B cell (primary cell): Measurements from ENCODE around the gene PARD3B. TPM values are rescaled to one million over a fixed set of nuclear protein-coding genes. Genes with fewer than 3 reads are reported as not detected.

ENCODE experiments used
- ATAC-seq: fragments of 200-7000 bp; cut with Tn5 transposase; one replicate; pipeline ENCODE4 v1.10.0; 2021; ENCODE audit warnings: low read depth, mild to moderate bottlenecking, moderate number of reproducible peaks, moderate library complexity
- CTCF ChIA-PET: fragments of 350-600 bp; sonication (Branson Sonifier 250); formaldehyde crosslinking; loops from one replicate; lab custom pipeline; 2021; ENCODE audit warnings: antibody characterized with exemption, inconsistent platforms; lab: Charles Lee
- POLR2A ChIA-PET: fragments of 350-600 bp; sonication (Branson Sonifier 250); formaldehyde crosslinking; loops from one replicate; lab custom pipeline; 2021; ENCODE audit warnings: antibody characterized with exemption; lab: Charles Lee
- DNase-seq: peaks from one replicate; pipeline ENCODE4 v3.0.0; 2013
- H2AFZ ChIP-seq: 2 replicates; pipeline ENCODE4 v1.6.1; 2012; ENCODE audit warnings: mild to moderate bottlenecking, low read depth, low read length; ENCODE audit not compliant: insufficient read depth, poor library complexity, severe bottlenecking
- H3K27ac ChIP-seq, 2 donors: 1 replicate in 1 of 2; 2 replicates in 1 of 2; pipeline ENCODE4 v1.5.1; 2012 to 2013; ENCODE audit warnings: low read length in 2 of 2, mild to moderate bottlenecking in 2 of 2, moderate library complexity in 1 of 2
- H3K27me3 ChIP-seq, 4 experiments: fragments of 200-600 bp in 1 of 4; sonication (generic) in 1 of 4; replicated peaks in 1 of 4; 1 replicate in 2 of 4; 2 replicates in 2 of 4; pipeline versions ENCODE4 v1.6.1 to v1.7.0; 2013 to 2016; ENCODE audit warnings: low read length in 3 of 4, mild to moderate bottlenecking in 2 of 4, mixed read lengths in 1 of 4, moderate library complexity in 1 of 4; ENCODE audit not compliant: insufficient read depth in 4 of 4, control insufficient read depth in 3 of 4; ENCODE audit errors: control extremely low read depth in 1 of 4
- H3K36me3 ChIP-seq, 2 experiments: replicated peaks in 1 of 2; 1 replicate in 1 of 2; 2 replicates in 1 of 2; pipeline versions ENCODE4 v1.6.1 to v1.7.1; 2013; ENCODE audit warnings: low read length in 1 of 2; ENCODE audit not compliant: insufficient read depth in 2 of 2, control insufficient read depth in 1 of 2; ENCODE audit errors: control extremely low read depth in 1 of 2, extremely low read depth in 1 of 2
- H3K4me1 ChIP-seq, 2 donors: fragments of 200-600 bp in 1 of 2; sonication (generic) in 1 of 2; 1 replicate in 1 of 2; 2 replicates in 1 of 2; pipeline versions ENCODE4 v1.5.1 to v1.6.1; 2013 to 2017; ENCODE audit warnings: low read length in 2 of 2; ENCODE audit not compliant: control insufficient read depth in 2 of 2, insufficient read depth in 2 of 2
- H3K4me2 ChIP-seq: replicated peaks from 2 replicates; pipeline ENCODE3; 2012; ENCODE audit warnings: mild to moderate bottlenecking, low read depth, low read length; ENCODE audit not compliant: poor library complexity, severe bottlenecking
- H3K4me3 ChIP-seq, 5 experiments: fragments of 200-600 bp in 1 of 5; sonication (generic) in 1 of 5; 1 replicate in 3 of 5; 2 replicates in 2 of 5; pipeline versions ENCODE4 v1.5.1 to v1.7.0; 2011 to 2016; ENCODE audit warnings: low read length in 4 of 5, mild to moderate bottlenecking in 4 of 5, low read depth in 2 of 5, control low read depth in 1 of 5, moderate library complexity in 1 of 5; ENCODE audit not compliant: insufficient read depth in 1 of 5; ENCODE audit errors: control extremely low read depth in 1 of 5, extremely low read depth in 1 of 5
- H3K79me2 ChIP-seq: fragments of 200-600 bp; sonication (generic); one replicate; pipeline ENCODE4 v1.6.0; 2016; ENCODE audit warnings: low read length; ENCODE audit not compliant: control insufficient read depth, insufficient read depth
- H3K9ac ChIP-seq: fragments of 200-600 bp; sonication (generic); 2 replicates; pipeline ENCODE4 v1.6.1; 2017; ENCODE audit warnings: mild to moderate bottlenecking, low read length, moderate library complexity
- H3K9me3 ChIP-seq, 3 donors: one replicate each; pipeline versions ENCODE4 v1.6.1 to v1.7.1; 2013; ENCODE audit warnings: low read length in 2 of 3; ENCODE audit not compliant: control insufficient read depth in 2 of 3, insufficient read depth in 1 of 3; ENCODE audit errors: control extremely low read depth in 1 of 3
- H4K20me1 ChIP-seq: 2 replicates; pipeline ENCODE4 v1.6.0; 2012; ENCODE audit warnings: mild to moderate bottlenecking, low read length; ENCODE audit not compliant: insufficient read depth, control insufficient read depth, poor library complexity, severe bottlenecking
- H3K27ac Mint-ChIP-seq: one replicate; pipeline ENCODE4 v1.8.0; 2021; ENCODE audit warnings: mixed read lengths
- H3K27me3 Mint-ChIP-seq: one replicate; pipeline ENCODE4 v1.8.0; 2021; ENCODE audit warnings: mixed read lengths
- H3K4me1 Mint-ChIP-seq: one replicate; pipeline ENCODE4 v1.8.0; 2021; ENCODE audit warnings: mixed read lengths
- H3K4me3 Mint-ChIP-seq: one replicate; pipeline ENCODE4 v1.8.0; 2021; ENCODE audit warnings: mixed read lengths
- H3K9me3 Mint-ChIP-seq: one replicate; pipeline ENCODE4 v1.8.0; 2022; ENCODE audit warnings: mixed read lengths; ENCODE audit not compliant: insufficient read depth
- EZH2 ChIP-seq: IDR thresholded peaks from 2 replicates; pipeline ENCODE4 v1.6.1; 2012; ENCODE audit warnings: borderline replicate concordance, low read depth, mild to moderate bottlenecking, moderate library complexity, low read length; ENCODE audit not compliant: insufficient read depth, poor library complexity, severe bottlenecking
- WGBS: methylation state at CpG from one replicate; pipeline ENCODE4 v1.1.5; 2013; ENCODE audit warnings: missing lambda C conversion rate; ENCODE audit not compliant: insufficient coverage; 5-methylcytosine and 5-hydroxymethylcytosine counted together
- intact Hi-C: fragments of 100-400 bp; cut with micrococcal nuclease; formaldehyde crosslinking; loops from one replicate; pipeline ENCODE4 v1.10.0; 2022
- polyA plus RNA-seq: library from polyadenylated mRNA; depleted of rRNA; stranded (reverse); fragments of >200 nt; gene quantifications from 2 replicates; pipeline ENCODE4 v1.2.3, GENCODE V29; 2012
- total RNA-seq, 2 donors: library from RNA; stranded (reverse); fragments of 120-200 nt in 1 of 2; gene quantifications; 1 replicate in 1 of 2; 2 replicates in 1 of 2; pipeline versions ENCODE4 v1.2.3 to v1.2.4, GENCODE V29; 2013 to 2022
- TF ChIP-seq, protein P1 (sequence below): fragments of 200-600 bp; IDR thresholded peaks from one replicate; pipeline ENCODE4 v1.8.0; 2022; ENCODE audit warnings: antibody characterized with exemption, mild to moderate bottlenecking

PARD3B gene
- total and polyA plus RNA-seq, 2 donors (not counting 1 experiment from before 2014, with no cell fraction given), result not detected

DNA sequence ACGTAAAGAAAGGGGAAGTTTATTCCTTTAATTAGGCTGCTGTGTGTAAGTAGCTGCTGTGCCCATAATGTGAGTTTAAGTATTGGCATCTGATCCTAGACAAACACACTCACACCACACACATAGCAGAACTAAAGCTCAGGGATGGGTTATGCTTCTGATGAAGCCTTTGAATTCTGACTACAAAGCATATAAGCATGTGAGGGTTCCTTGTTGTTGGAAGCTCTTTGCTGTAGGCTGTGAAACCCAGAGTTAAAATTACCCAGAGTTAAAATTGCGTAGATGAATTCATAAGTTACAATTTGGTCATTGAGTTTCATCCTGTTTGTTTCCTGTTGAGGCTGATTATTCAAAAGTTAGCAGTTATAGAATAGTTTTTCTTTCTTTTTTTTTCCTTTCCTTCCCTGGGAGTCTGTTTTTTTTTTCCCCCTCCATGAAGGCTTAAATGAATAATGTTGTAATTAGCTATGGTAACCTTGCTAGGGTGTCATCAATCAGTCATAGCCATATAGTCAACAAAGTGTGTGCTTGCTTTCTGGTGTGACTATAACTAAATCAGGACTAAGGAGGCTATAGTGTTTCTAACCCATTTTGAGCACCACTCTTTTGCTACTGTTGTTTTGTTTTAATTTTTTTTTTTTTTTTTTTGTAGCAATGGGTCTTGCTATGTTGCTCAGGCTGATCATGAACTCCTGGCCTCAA lies 426.1 kb downstream of the PARD3B start:
- TF ChIP-seq, protein P1, sequence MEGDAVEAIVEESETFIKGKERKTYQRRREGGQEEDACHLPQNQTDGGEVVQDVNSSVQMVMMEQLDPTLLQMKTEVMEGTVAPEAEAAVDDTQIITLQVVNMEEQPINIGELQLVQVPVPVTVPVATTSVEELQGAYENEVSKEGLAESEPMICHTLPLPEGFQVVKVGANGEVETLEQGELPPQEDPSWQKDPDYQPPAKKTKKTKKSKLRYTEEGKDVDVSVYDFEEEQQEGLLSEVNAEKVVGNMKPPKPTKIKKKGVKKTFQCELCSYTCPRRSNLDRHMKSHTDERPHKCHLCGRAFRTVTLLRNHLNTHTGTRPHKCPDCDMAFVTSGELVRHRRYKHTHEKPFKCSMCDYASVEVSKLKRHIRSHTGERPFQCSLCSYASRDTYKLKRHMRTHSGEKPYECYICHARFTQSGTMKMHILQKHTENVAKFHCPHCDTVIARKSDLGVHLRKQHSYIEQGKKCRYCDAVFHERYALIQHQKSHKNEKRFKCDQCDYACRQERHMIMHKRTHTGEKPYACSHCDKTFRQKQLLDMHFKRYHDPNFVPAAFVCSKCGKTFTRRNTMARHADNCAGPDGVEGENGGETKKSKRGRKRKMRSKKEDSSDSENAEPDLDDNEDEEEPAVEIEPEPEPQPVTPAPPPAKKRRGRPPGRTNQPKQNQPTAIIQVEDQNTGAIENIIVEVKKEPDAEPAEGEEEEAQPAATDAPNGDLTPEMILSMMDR, result no peak
- TF ChIP-seq EZH2, result no peak
- no peak overlapping the region for H3K27ac Mint-ChIP-seq
- ATAC-seq, result no peak
- H4K20me1 ChIP-seq, result no peaks in the 10 kb centered on the region
- peaks cover 12% of the 10 kb centered on the region for H3K4me1 Mint-ChIP-seq
- no peaks in the 10 kb centered on the region for H3K27me3 Mint-ChIP-seq
- no peak overlapping the region for H3K4me2 ChIP-seq
- ChIA-PET CTCF (interaction anchor here (0.6 kb wide), 1 partner anchor 127 kb away, joined by 3 read pairs; no protein-coding TSS in a partner anchor), POLR2A (no interaction called here)
- no peak overlapping the region for H3K4me3 Mint-ChIP-seq
- H3K27ac ChIP-seq, result no peak overlapping the region
- H2AFZ ChIP-seq, result no peak overlapping the region
- no peaks in the 10 kb centered on the region for H3K79me2 ChIP-seq
- DNase-seq, result no peak
- peaks cover 0 to 8% of the 10 kb centered on the region in 2 donors for H3K4me1 ChIP-seq
- H3K9me3 ChIP-seq, result no peaks in the 10 kb centered on the region
- WGBS, result no CpG with 5 or more reads among the region's 2 CpGs
- no peaks in the 10 kb centered on the region for H3K36me3 ChIP-seq
- H3K4me3 ChIP-seq, result no peak overlapping the region
- H3K9me3 Mint-ChIP-seq, result no peaks in the 10 kb centered on the region
- intact Hi-C loops, result no loop called here
- no peak overlapping the region for H3K9ac ChIP-seq
- no peaks in the 10 kb centered on the region for H3K27me3 ChIP-seq

DNA sequence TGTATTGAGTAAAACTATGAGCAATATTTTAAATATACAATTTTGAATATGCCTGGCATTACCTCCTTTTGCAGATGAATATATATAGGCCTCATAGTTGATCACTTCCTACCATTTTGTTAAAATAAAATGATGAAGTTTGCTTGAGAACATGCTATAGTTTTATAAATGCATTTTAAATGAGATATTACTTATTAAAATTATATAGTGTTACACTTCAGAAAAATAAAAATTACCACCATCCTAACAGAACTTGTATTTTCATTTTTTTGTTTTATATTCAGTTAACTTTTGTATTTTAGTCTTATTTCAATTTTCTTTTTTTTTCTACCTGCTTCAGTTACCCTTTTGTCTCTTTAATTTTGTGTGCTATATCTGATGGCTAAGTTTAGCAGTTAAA lies 426.9 kb downstream of the PARD3B start:
- Histone ChIP-seq H3K4me2 (no peak overlapping the region), H3K4me3 (no peak overlapping the region), H2AFZ (no peak overlapping the region), H4K20me1 (no peaks in the 10 kb centered on the region), H3K36me3 (no peaks in the 10 kb centered on the region), H3K27ac (no peak overlapping the region), H3K9ac (no peak overlapping the region), H3K9me3 (no peaks in the 10 kb centered on the region), H3K79me2 (no peaks in the 10 kb centered on the region), H3K27me3 (no peaks in the 10 kb centered on the region), H3K4me1 (peaks cover 0 to 7% of the 10 kb centered on the region in 2 donors)
- no peak for DNase-seq
- no peak for ATAC-seq
- ChIA-PET CTCF (interaction anchor here (0.6 kb wide), 1 partner anchor 128 kb away, joined by 3 read pairs; no protein-coding TSS in a partner anchor), POLR2A (no interaction called here)
- intact Hi-C loops, result no loop called here
- TF ChIP-seq EZH2, result no peak
- TF ChIP-seq, protein P1, result no peak
- no peak overlapping the region for H3K27ac Mint-ChIP-seq
- H3K9me3 Mint-ChIP-seq, result no peaks in the 10 kb centered on the region
- H3K27me3 Mint-ChIP-seq, result no peaks in the 10 kb centered on the region
- H3K4me1 Mint-ChIP-seq, result peaks cover 9% of the 10 kb centered on the region
- no peak overlapping the region for H3K4me3 Mint-ChIP-seq
